Superior temporal gyrus (tissue), 1 donor: ENCODE results near the gene PLEKHO2.
A peak's percentile ranks its signal among the peaks of the same experiment; 100 is the strongest.
"Not testable (repeated sequence)": the region's sequence is repeated elsewhere in the genome, so short reads cannot be mapped to it uniquely, and the experiment has no call there.

Experiments used
- DNase-seq: peaks from one replicate; pipeline ENCODE4 v3.0.0-alpha.2; 2016; ENCODE audit errors: extremely low spot score

Gene PLEKHO2

DNA sequence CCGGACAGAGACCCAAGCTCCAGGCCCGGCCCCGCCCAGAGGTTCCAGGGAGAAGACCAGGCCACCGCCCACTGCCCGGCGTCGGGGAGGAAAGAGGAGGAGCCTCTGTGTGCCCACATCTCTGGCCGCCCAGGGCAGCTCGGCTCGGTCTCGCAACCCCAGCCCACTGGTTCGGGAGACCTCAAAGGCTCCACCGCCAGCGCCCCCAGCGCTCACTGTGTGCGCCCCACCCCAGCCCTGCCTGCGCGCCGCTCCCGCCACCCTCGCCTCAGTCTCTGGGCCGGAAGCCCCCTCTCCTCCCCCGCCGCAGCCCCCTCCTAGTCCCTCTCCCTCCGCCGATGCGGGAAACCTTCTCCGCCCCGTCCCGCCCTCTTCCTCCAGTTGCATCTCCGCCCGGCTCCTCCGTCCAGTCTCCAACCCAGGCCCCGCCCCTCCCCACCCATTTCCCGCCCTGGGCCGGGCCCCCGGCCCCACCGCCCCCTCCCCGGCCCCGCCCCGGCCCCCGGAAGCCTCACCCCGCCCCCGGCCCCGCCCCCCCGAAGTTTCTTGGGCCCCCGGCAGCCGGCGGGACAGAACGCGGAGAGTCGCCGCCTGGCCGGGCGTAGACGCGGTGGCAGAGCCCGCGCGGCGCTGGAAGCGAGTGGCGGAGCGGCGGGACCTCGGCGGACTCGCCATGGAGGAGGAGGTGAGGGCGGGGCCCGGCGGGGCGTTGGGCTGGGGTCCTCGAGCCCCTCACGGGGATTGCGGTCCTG lies at the start of gene PLEKHO2:
PLEKHO2 (plus strand) TSS at position 572 of the 752 bp plus-strand sequence; CDS start at position 674, 102 bp downstream.
- peak; percentile 79 for DNase-seq

GRCh38 chr15:64792282-64792681 lies 49.4 kb upstream of the PLEKHO2 start:
- no peak for DNase-seq

GRCh38 chr15:64795299-64795698 lies 46.4 kb upstream of the PLEKHO2 start:
- DNase-seq: not testable (repeated sequence)

DNA sequence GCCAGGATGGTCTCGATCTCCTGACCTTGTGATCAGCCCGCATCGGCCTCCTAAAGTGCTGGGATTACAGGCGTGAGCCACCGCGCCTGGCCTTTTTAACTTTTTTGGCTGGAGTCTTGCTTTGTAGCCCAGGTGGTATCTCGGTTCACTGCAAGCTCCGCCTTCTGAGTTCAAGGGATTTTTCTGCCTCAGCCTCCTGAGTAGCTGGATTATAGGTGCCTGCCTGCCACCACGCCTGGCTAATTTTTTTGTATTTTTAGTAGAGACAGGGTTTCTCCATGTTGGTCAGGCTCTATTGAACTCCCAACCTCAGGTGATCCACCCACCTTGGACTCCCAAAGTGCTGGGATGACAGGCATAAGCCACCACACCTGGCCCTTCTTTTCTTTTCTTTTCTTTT lies 45.8 kb upstream of the PLEKHO2 start:
- DNase-seq: not testable (repeated sequence)

GRCh38 chr15:64798905-64799304 lies 42.8 kb upstream of the PLEKHO2 start:
- not testable (repeated sequence) for DNase-seq

DNA sequence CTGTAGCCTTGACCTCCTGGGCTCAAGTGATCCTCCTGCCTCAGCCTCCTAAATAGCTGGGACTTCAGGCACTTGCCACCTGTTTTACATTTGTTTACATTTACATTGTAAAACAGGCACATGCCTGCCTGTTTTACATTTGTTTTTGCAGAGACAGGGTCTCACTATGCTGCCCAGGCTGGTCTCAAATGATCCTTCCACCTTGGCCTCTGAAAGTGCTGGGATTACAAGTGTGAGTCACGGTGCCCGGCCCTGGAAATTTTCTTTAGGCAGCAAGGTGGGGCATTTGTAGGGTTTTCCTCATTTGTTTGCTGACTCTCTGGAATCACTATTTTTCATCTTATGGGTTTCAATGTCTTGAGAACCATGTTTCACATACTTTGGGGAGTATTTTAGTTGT lies 41.2 kb upstream of the PLEKHO2 start:
- DNase-seq: no peak

- DNase-seq: no peak
Measured at GRCh38 chr15:64803526-64803925, 38.2 kb upstream of the PLEKHO2 start.

DNA sequence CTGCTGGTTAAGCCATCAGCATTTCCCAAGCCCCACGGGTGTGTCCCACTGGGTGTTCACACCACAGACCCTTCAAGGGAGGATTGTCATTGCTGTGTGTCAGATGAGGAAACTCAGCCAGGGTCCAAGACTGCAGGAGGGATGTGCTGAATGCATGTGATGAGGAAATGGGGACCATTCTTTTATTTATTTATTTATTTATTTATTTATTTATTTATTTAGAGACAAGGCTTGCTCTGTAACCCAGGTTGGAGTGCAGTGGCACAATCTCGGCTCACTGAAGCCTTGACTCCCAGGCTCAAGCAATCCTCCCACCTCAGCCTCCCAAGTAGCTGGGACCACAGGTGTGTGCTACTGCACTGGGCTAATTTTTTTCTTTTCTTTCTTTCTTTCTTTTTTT lies 37.1 kb upstream of the PLEKHO2 start:
- no peak for DNase-seq

- no peak for DNase-seq
Measured at GRCh38 chr15:64806509-64806908, 35.2 kb upstream of the PLEKHO2 start.

- DNase-seq: no peak
Measured at GRCh38 chr15:64807051-64807749, 34.5 kb upstream of the PLEKHO2 start.

GRCh38 chr15:64807751-64808222 lies 33.9 kb upstream of the PLEKHO2 start:
- DNase-seq: no peak

- DNase-seq: no peak
Measured at GRCh38 chr15:64808785-64809453, 32.8 kb upstream of the PLEKHO2 start.

DNA sequence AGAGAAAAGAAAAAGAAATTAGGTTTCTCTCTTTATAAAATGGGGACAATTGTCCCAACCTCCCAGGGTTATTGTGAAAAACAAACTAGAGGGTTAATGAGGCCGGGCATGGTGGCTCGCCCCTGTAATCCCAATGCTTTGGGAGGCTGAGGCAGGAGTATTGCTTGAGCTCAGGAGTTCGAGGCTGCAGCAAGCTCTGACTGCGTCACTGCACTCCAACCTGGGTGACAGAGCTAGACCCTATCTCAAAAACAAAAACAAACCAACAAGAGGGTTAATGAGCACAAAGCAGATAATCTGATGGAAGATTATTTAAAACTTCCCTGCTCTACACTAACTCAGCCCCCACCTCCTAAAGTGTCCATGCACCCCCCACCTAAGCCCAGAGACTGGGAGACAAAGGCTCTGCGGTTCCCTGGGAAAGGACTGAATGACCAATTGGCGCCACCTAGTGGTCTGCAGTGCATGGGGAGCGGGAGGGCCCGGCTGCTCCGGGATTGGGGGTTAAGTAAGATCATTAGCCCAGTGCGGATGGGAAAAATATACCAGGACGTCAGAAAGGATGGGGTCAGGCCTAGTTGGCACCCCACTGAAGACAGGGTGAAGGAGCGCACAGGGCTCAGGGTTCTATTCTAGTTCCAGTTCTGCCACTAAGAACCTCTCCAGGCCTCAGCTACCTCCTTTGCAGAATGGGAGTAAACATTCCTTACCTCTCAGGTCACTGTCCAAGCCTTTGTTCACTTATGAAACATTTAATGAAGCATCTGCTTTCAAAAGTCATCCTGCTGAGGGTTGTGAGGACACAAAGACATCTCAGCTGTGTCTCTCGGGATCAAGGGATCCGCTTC lies 31.8 kb upstream of the PLEKHO2 start:
- peak; percentile 87 for DNase-seq

- DNase-seq: no peak
Measured at GRCh38 chr15:64810497-64811326, 31.0 kb upstream of the PLEKHO2 start.

- no peak for DNase-seq
Measured at GRCh38 chr15:64813075-64813474, 28.6 kb upstream of the PLEKHO2 start.

DNA sequence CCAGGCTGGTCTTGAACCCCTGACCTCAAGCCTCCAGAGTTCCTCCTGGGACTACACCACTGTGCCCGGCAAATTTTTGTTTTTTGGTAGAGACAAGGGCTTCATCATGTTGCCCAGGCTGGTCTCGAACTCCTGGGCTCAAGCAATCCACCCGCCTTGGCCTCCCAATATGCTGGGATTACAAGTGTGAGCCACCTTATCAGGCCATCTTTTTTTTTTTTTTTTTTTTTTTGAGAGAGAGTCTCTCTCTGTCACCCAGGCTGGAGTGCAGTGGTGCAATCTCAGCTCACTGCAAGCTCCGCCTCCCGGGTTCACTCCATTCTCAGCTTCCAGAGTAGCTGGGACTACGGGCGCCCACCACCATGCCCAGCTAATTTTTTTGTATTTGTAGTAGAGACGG lies 27.4 kb upstream of the PLEKHO2 start:
- not testable (repeated sequence) for DNase-seq

DNA sequence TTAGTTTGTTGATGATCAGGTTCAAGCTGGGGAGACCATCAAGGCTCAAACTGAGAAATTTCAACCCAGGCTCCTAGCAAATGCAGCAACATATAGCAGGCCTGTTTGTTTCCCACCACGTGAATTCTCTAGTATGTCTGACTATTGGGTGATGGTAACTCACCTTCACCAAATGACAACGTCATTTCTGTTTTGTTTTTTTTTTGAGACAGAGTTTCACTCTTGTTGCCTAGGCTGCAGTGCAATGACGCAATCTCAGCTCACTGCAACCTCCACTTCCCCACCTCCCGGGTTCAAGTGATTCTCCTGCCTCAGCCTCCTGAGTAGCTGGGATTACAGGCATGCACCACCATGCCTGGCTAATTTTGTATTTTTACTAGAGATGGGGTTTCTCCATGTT lies 26.8 kb upstream of the PLEKHO2 start:
- not testable (repeated sequence) for DNase-seq

DNA sequence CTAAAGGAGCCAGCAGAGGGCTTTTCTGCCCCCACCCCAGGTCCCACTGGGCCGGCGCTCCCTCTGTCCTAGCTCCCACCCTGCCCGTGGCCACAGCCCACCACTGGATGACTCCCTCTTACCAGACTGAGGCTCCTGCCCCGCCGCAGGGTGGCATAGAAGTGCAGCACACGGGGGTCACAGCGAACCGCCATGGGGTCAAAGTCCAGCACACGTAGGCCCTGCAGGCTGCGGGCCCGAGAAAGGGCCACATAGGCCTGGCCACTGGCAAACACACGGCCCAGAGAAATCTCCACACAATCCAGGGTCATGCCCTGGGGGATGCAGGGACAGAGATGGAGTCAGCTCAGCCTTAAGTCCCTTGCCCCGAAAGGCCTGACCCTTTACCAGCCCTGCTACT lies 25.3 kb upstream of the PLEKHO2 start:
- no peak for DNase-seq

- DNase-seq: peak; percentile 3
Measured at GRCh38 chr15:64824929-64825430, 16.7 kb upstream of the PLEKHO2 start.
